B cell (primary cell): ENCODE measurements around the gene OR52N1. TPM values are rescaled to one million over a fixed set of nuclear protein-coding genes. Genes with fewer than 3 reads are reported as not detected.

Experiments used
- ATAC-seq: fragments of 200-7000 bp; cut with Tn5 transposase; one replicate; pipeline ENCODE4 v1.10.0; 2021; ENCODE audit warnings: low read depth, mild to moderate bottlenecking, moderate number of reproducible peaks, moderate library complexity
- CTCF ChIA-PET: fragments of 350-600 bp; sonication (Branson Sonifier 250); formaldehyde crosslinking; loops from one replicate; lab custom pipeline; 2021; ENCODE audit warnings: antibody characterized with exemption, inconsistent platforms; lab: Charles Lee
- POLR2A ChIA-PET: fragments of 350-600 bp; sonication (Branson Sonifier 250); formaldehyde crosslinking; loops from one replicate; lab custom pipeline; 2021; ENCODE audit warnings: antibody characterized with exemption; lab: Charles Lee
- DNase-seq: peaks from one replicate; pipeline ENCODE4 v3.0.0; 2013
- H2AFZ ChIP-seq: 2 replicates; pipeline ENCODE4 v1.6.1; 2012; ENCODE audit warnings: mild to moderate bottlenecking, low read depth, low read length; ENCODE audit not compliant: insufficient read depth, poor library complexity, severe bottlenecking
- H3K27ac ChIP-seq, 2 donors: 1 replicate in 1 of 2; 2 replicates in 1 of 2; pipeline ENCODE4 v1.5.1; 2012 to 2013; ENCODE audit warnings: low read length in 2 of 2, mild to moderate bottlenecking in 2 of 2, moderate library complexity in 1 of 2
- H3K27me3 ChIP-seq, 4 experiments: fragments of 200-600 bp in 1 of 4; sonication (generic) in 1 of 4; replicated peaks in 1 of 4; 1 replicate in 2 of 4; 2 replicates in 2 of 4; pipeline versions ENCODE4 v1.6.1 to v1.7.0; 2013 to 2016; ENCODE audit warnings: low read length in 3 of 4, mild to moderate bottlenecking in 2 of 4, mixed read lengths in 1 of 4, moderate library complexity in 1 of 4; ENCODE audit not compliant: insufficient read depth in 4 of 4, control insufficient read depth in 3 of 4; ENCODE audit errors: control extremely low read depth in 1 of 4
- H3K36me3 ChIP-seq, 2 experiments: replicated peaks in 1 of 2; 1 replicate in 1 of 2; 2 replicates in 1 of 2; pipeline versions ENCODE4 v1.6.1 to v1.7.1; 2013; ENCODE audit warnings: low read length in 1 of 2; ENCODE audit not compliant: insufficient read depth in 2 of 2, control insufficient read depth in 1 of 2; ENCODE audit errors: control extremely low read depth in 1 of 2, extremely low read depth in 1 of 2
- H3K4me1 ChIP-seq, 2 donors: fragments of 200-600 bp in 1 of 2; sonication (generic) in 1 of 2; 1 replicate in 1 of 2; 2 replicates in 1 of 2; pipeline versions ENCODE4 v1.5.1 to v1.6.1; 2013 to 2017; ENCODE audit warnings: low read length in 2 of 2; ENCODE audit not compliant: control insufficient read depth in 2 of 2, insufficient read depth in 2 of 2
- H3K4me2 ChIP-seq: replicated peaks from 2 replicates; pipeline ENCODE3; 2012; ENCODE audit warnings: mild to moderate bottlenecking, low read depth, low read length; ENCODE audit not compliant: poor library complexity, severe bottlenecking
- H3K4me3 ChIP-seq, 5 experiments: fragments of 200-600 bp in 1 of 5; sonication (generic) in 1 of 5; 1 replicate in 3 of 5; 2 replicates in 2 of 5; pipeline versions ENCODE4 v1.5.1 to v1.7.0; 2011 to 2016; ENCODE audit warnings: low read length in 4 of 5, mild to moderate bottlenecking in 4 of 5, low read depth in 2 of 5, control low read depth in 1 of 5, moderate library complexity in 1 of 5; ENCODE audit not compliant: insufficient read depth in 1 of 5; ENCODE audit errors: control extremely low read depth in 1 of 5, extremely low read depth in 1 of 5
- H3K79me2 ChIP-seq: fragments of 200-600 bp; sonication (generic); one replicate; pipeline ENCODE4 v1.6.0; 2016; ENCODE audit warnings: low read length; ENCODE audit not compliant: control insufficient read depth, insufficient read depth
- H3K9ac ChIP-seq: fragments of 200-600 bp; sonication (generic); 2 replicates; pipeline ENCODE4 v1.6.1; 2017; ENCODE audit warnings: mild to moderate bottlenecking, low read length, moderate library complexity
- H3K9me3 ChIP-seq, 3 donors: one replicate each; pipeline versions ENCODE4 v1.6.1 to v1.7.1; 2013; ENCODE audit warnings: low read length in 2 of 3; ENCODE audit not compliant: control insufficient read depth in 2 of 3, insufficient read depth in 1 of 3; ENCODE audit errors: control extremely low read depth in 1 of 3
- H4K20me1 ChIP-seq: 2 replicates; pipeline ENCODE4 v1.6.0; 2012; ENCODE audit warnings: mild to moderate bottlenecking, low read length; ENCODE audit not compliant: insufficient read depth, control insufficient read depth, poor library complexity, severe bottlenecking
- H3K27ac Mint-ChIP-seq: one replicate; pipeline ENCODE4 v1.8.0; 2021; ENCODE audit warnings: mixed read lengths
- H3K27me3 Mint-ChIP-seq: one replicate; pipeline ENCODE4 v1.8.0; 2021; ENCODE audit warnings: mixed read lengths
- H3K4me1 Mint-ChIP-seq: one replicate; pipeline ENCODE4 v1.8.0; 2021; ENCODE audit warnings: mixed read lengths
- H3K4me3 Mint-ChIP-seq: one replicate; pipeline ENCODE4 v1.8.0; 2021; ENCODE audit warnings: mixed read lengths
- H3K9me3 Mint-ChIP-seq: one replicate; pipeline ENCODE4 v1.8.0; 2022; ENCODE audit warnings: mixed read lengths; ENCODE audit not compliant: insufficient read depth
- CTCF ChIP-seq: fragments of 200-600 bp; IDR thresholded peaks from one replicate; pipeline ENCODE4 v1.8.0; 2022; ENCODE audit warnings: antibody characterized with exemption, mild to moderate bottlenecking
- EZH2 ChIP-seq: IDR thresholded peaks from 2 replicates; pipeline ENCODE4 v1.6.1; 2012; ENCODE audit warnings: borderline replicate concordance, low read depth, mild to moderate bottlenecking, moderate library complexity, low read length; ENCODE audit not compliant: insufficient read depth, poor library complexity, severe bottlenecking
- WGBS: methylation state at CpG from one replicate; pipeline ENCODE4 v1.1.5; 2013; ENCODE audit warnings: missing lambda C conversion rate; ENCODE audit not compliant: insufficient coverage; 5-methylcytosine and 5-hydroxymethylcytosine counted together
- intact Hi-C: fragments of 100-400 bp; cut with micrococcal nuclease; formaldehyde crosslinking; loops from one replicate; pipeline ENCODE4 v1.10.0; 2022
- polyA plus RNA-seq: library from polyadenylated mRNA; depleted of rRNA; stranded (reverse); fragments of >200 nt; gene quantifications from 2 replicates; pipeline ENCODE4 v1.2.3, GENCODE V29; 2012
- total RNA-seq, 2 donors: library from RNA; stranded (reverse); fragments of 120-200 nt in 1 of 2; gene quantifications; 1 replicate in 1 of 2; 2 replicates in 1 of 2; pipeline versions ENCODE4 v1.2.3 to v1.2.4, GENCODE V29; 2013 to 2022

OR52N1 gene
- total and polyA plus RNA-seq, 2 donors (not counting 1 experiment from before 2014, with no cell fraction given): not detected

GRCh38 chr11:5767056-5767455, 24.0 kb downstream of the OR52N1 start:
- Mint-ChIP-seq H3K9me3 (no peaks in the 10 kb centered on the region), H3K4me1 (no peaks in the 10 kb centered on the region), H3K27me3 (no peaks in the 10 kb centered on the region), H3K4me3 (no peak overlapping the region), H3K27ac (no peak overlapping the region)
- Histone ChIP-seq H3K79me2 (no peaks in the 10 kb centered on the region), H3K27me3 (no peaks in the 10 kb centered on the region), H3K9me3 (no peaks in the 10 kb centered on the region), H3K9ac (no peak overlapping the region), H3K4me2 (no peak overlapping the region), H3K27ac (no peak overlapping the region), H2AFZ (no peak overlapping the region), H4K20me1 (no peaks in the 10 kb centered on the region), H3K4me1 (no peaks in the 10 kb centered on the region), H3K36me3 (no peaks in the 10 kb centered on the region), H3K4me3 (no peak overlapping the region)
- intact Hi-C loops: no loop called here
- TF ChIP-seq CTCF (no peak), EZH2 (no peak)
- ATAC-seq (no peak), DNase-seq (no peak)
- 78% methylated on average over 1 of the region's 1 CpG for WGBS
- ChIA-PET CTCF (no interaction called here), POLR2A (no interaction called here)

GRCh38 chr11:5753943-5754342, 37.1 kb downstream of the OR52N1 start, which contains the start of gene OR52N4:
TSS of gene OR52N4 (plus strand) at chr11:5754243. CDS start at chr11:5754741, 498 bp downstream.
- Mint-ChIP-seq H3K27ac (no peak within 1 kb of the TSS), H3K27me3 (no peaks in the 10 kb centered on the region), H3K4me3 (no peak within 1 kb of the TSS), H3K4me1 (no peaks in the 10 kb centered on the region), H3K9me3 (no peaks in the 10 kb centered on the region)
- no peaks in the 10 kb centered on the region for H4K20me1 ChIP-seq
- H3K27me3 ChIP-seq: no peaks in the 10 kb centered on the region
- no peaks in the 10 kb centered on the region for H3K4me1 ChIP-seq
- ChIA-PET CTCF (no interaction called here), POLR2A (no interaction called here)
- no peak within 1 kb of the TSS for H3K4me3 ChIP-seq
- H3K9me3 ChIP-seq: no peaks in the 10 kb centered on the region
- ATAC-seq (no peak), DNase-seq (no peak)
- no peaks in the 10 kb centered on the region for H3K79me2 ChIP-seq
- H2AFZ ChIP-seq: no peak within 1 kb of the TSS
- H3K36me3 ChIP-seq: no peaks in the 10 kb centered on the region
- TF ChIP-seq CTCF (no peak), EZH2 (no peak)
- H3K27ac ChIP-seq: no peak within 1 kb of the TSS
- no CpG with 5 or more reads among the region's 1 CpG for WGBS
- no peak within 1 kb of the TSS for H3K9ac ChIP-seq
- intact Hi-C loops: no loop called here
- no peak within 1 kb of the TSS for H3K4me2 ChIP-seq
